Measurements from ENCODE around the gene LRRC7.

DNA sequence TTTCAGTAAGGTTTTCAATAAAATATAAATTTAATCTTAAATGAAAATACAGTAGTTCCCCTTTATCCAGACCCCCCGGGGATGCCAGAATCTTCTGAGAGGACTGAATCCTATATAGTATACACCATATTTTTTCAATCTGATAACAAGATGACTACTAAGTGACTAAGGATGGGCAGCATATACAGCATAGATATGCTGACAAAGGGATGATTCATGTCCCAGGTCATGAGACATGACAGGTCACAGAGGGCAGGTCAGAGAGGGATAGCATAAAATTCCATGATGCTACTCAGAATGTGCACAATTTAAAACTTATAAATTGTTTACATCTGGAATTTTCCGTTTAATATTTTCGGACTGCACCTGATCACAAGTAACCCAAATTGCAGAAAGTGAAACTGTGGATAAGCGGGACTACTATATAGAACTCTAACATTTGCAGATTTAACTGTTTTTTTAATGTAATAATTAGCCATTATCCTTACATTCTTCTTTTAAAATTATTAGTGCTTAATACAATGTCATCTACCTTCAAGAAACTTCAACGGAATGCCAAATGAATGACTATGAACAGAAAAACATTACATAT, 588.9 kb downstream of the LRRC7 start:
- TF ChIP-seq EZH2 (IDR thresholded peaks at IDR 0.05) (no peak), POLR2AphosphoS5 (IDR thresholded peaks at IDR 0.05; ENCODE audit: borderline replicate concordance, low read depth, low read length) (no peak), FOXP2 (optimal IDR thresholded peaks at IDR 0.05; ENCODE audit: control extremely low read depth, extremely low read length, insufficient read depth) (no peak)

Data from SK-N-MC (cell line).